Gastroesophageal sphincter (tissue), 4 donors: ENCODE measurements around the gene IL17RB. TPM values are rescaled to one million over a fixed set of nuclear protein-coding genes. Genes with fewer than 3 reads are reported as not detected.

Experiments
- ATAC-seq: fragments of 150-250 bp; one replicate; pipeline ENCODE4 v1.9.1; 2016; ENCODE audit warnings: mild to moderate bottlenecking, moderate library complexity
- H3K27ac ChIP-seq, 4 donors: fragments of 200-600 bp; sonication (generic) in 3 of 4; 1 replicate in 3 of 4; 2 replicates in 1 of 4; pipeline ENCODE4 v1.5.1; 2016 to 2019
- H3K27me3 ChIP-seq: fragments of 200-600 bp; sonication (generic); one replicate; pipeline ENCODE4 v1.5.1; 2019
- H3K36me3 ChIP-seq, 2 donors: fragments of 200-600 bp; sonication (generic); one replicate each; pipeline ENCODE4 v1.5.1; 2019; ENCODE audit warnings: control low read depth in 1 of 2
- H3K4me1 ChIP-seq, 3 donors: fragments of 200-600 bp; sonication (generic); 1 replicate in 2 of 3; 2 replicates in 1 of 3; pipeline ENCODE4 v1.5.1; 2016 to 2019; ENCODE audit warnings: control low read depth in 2 of 3
- H3K4me3 ChIP-seq, 2 donors: fragments of 200-600 bp; sonication (generic); one replicate each; pipeline ENCODE4 v1.5.1; 2019; ENCODE audit warnings: mild to moderate bottlenecking in 1 of 2, moderate library complexity in 1 of 2
- H3K9me3 ChIP-seq, 3 donors: fragments of 200-600 bp; sonication (generic); one replicate each; pipeline ENCODE4 v1.5.1; 2017 to 2019; ENCODE audit warnings: control low read depth in 2 of 3
- EP300 ChIP-seq: sonication (generic); formaldehyde crosslinking; IDR thresholded peaks from one replicate; pipeline ENCODE4 v1.6.1; 2017; ENCODE audit warnings: antibody characterized with exemption, mild to moderate bottlenecking
- POLR2A ChIP-seq, 2 donors: fragments of 450-650 bp; IDR thresholded peaks; one replicate each; pipeline ENCODE4 v1.6.1; 2017; ENCODE audit warnings: antibody characterized with exemption in 2 of 2, mild to moderate bottlenecking in 2 of 2, moderate library complexity in 1 of 2
- POLR2AphosphoS5 ChIP-seq: sonication (generic); formaldehyde crosslinking; IDR thresholded peaks from one replicate; pipeline ENCODE4 v1.6.1; 2017; ENCODE audit warnings: antibody characterized with exemption
- WGBS, 2 donors: methylation state at CpG; one replicate each; pipeline ENCODE4 v1.1.5; 2018; ENCODE audit warnings: low coverage in 1 of 2; 5-methylcytosine and 5-hydroxymethylcytosine counted together
- total RNA-seq, 4 donors: library from RNA; depleted of rRNA; stranded (reverse); fragments of >200 nt; gene quantifications; one replicate each; pipeline ENCODE4 v1.1.0, GENCODE V29; 2016
- TF ChIP-seq, protein P1 (sequence below), 4 experiments: fragments of 200-600 bp in 2 of 4; fragments of 450-650 bp in 2 of 4; sonication (generic) in 1 of 4; IDR thresholded peaks; one replicate each; pipeline ENCODE4 v1.5.1; 2017 to 2019; ENCODE audit warnings: antibody characterized with exemption in 4 of 4, mild to moderate bottlenecking in 2 of 4, moderate library complexity in 2 of 4

The IL17RB gene
- total RNA-seq, 4 donors from 2014 or later = 0.19 to 1.1 (median 0.45) TPM

DNA sequence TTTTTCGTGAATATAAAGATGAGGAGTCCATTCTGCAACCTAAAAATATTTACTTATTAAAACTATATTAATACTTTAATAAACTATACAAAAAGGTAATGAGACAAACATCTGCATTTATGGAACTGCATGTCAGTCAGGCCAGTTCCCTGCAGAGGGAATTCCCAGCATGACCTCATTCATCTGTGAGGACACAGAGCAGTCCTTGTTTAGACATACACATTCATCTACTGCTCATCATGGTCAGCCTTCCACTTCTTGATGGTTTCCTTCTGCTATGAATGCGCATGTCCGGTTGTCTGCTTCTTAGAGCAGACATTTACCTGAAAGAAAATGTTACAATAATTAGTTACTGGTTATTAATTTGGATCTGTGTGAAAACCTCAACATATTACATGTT, 38.9 kb downstream of the IL17RB start:
- Histone ChIP-seq H3K4me3 (no peak overlapping the region), H3K27me3 (no peaks in the 10 kb centered on the region), H3K9me3 (no peaks in the 10 kb centered on the region), H3K4me1 (peaks cover 11 to 37% (median 14%) of the 10 kb centered on the region in 3 donors), H3K36me3 (peaks cover 0 to 52% of the 10 kb centered on the region in 2 donors), H3K27ac (no peak overlapping the region)
- TF ChIP-seq POLR2A (IDR thresholded peaks at IDR 0.05) = no peak
- TF ChIP-seq POLR2AphosphoS5 = no peak
- TF ChIP-seq, protein P1, sequence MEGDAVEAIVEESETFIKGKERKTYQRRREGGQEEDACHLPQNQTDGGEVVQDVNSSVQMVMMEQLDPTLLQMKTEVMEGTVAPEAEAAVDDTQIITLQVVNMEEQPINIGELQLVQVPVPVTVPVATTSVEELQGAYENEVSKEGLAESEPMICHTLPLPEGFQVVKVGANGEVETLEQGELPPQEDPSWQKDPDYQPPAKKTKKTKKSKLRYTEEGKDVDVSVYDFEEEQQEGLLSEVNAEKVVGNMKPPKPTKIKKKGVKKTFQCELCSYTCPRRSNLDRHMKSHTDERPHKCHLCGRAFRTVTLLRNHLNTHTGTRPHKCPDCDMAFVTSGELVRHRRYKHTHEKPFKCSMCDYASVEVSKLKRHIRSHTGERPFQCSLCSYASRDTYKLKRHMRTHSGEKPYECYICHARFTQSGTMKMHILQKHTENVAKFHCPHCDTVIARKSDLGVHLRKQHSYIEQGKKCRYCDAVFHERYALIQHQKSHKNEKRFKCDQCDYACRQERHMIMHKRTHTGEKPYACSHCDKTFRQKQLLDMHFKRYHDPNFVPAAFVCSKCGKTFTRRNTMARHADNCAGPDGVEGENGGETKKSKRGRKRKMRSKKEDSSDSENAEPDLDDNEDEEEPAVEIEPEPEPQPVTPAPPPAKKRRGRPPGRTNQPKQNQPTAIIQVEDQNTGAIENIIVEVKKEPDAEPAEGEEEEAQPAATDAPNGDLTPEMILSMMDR (IDR thresholded peaks at IDR 0.05) = no peak
- no peak for TF ChIP-seq EP300
- 54 to 82% methylated on average over 2 to 3 of the region's 3 CpGs for WGBS, 2 donors
- ATAC-seq = no peak

DNA sequence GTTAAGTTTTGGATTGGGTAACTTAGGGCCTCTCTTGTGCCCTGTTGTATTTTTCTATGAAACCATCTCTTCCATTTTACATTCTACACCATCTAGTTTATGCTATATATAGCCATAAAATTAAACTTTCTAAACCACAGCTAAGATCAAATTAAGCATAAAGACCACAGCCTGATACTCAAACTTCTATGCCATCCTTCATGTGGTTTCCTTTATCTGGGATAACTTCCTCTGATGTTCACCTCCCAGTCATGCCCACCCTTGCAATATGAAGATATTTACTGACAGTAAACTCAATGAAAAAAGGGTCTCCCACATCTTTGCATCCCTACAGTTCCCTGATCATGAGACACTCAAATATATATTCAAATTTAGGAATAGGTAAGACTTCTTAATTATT, 41.1 kb downstream of the IL17RB start:
- Histone ChIP-seq H3K9me3 (no peaks in the 10 kb centered on the region), H3K27me3 (no peaks in the 10 kb centered on the region), H3K4me3 (no peak overlapping the region), H3K36me3 (peaks cover 0 to 52% of the 10 kb centered on the region in 2 donors), H3K4me1 (peaks cover 10 to 34% (median 12%) of the 10 kb centered on the region in 3 donors), H3K27ac (no peak overlapping the region)
- no peak for TF ChIP-seq POLR2A (IDR thresholded peaks at IDR 0.05)
- no peak for TF ChIP-seq EP300
- no peak for TF ChIP-seq POLR2AphosphoS5
- TF ChIP-seq, protein P1 (IDR thresholded peaks at IDR 0.05) = no peak
- ATAC-seq = no peak

DNA sequence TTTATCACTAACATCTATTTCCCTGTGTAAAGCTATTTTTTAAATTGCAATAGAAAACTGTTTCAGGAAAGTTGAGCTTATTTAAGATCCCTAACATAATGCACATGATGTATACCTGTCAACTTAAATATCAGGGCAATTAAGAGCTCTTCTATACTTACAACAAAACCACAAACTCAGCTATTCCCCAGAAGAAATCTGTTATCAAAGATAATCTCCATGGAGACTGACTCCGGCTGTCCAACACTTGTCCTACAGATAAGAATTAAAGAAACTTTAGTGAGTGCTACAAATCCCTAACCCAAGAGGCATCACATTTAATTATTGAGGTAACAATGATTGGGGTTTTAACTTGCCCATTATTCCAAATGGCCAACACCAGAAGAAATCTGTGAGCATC, 41.9 kb downstream of the IL17RB start:
- peaks cover 0 to 51% of the 10 kb centered on the region in 2 donors for H3K36me3 ChIP-seq
- no peaks in the 10 kb centered on the region for H3K27me3 ChIP-seq
- 67 to 76% methylated on average over 1 of the region's 1 CpG for WGBS, 2 donors
- H3K9me3 ChIP-seq = no peaks in the 10 kb centered on the region
- TF ChIP-seq, protein P1 (IDR thresholded peaks at IDR 0.05) = no peak
- TF ChIP-seq EP300 = no peak
- TF ChIP-seq POLR2AphosphoS5 = no peak
- TF ChIP-seq POLR2A (IDR thresholded peaks at IDR 0.05) = no peak
- peaks cover 10 to 33% (median 12%) of the 10 kb centered on the region in 3 donors for H3K4me1 ChIP-seq
- no peak for ATAC-seq
- H3K4me3 ChIP-seq = no peak overlapping the region
- no peak overlapping the region for H3K27ac ChIP-seq

DNA sequence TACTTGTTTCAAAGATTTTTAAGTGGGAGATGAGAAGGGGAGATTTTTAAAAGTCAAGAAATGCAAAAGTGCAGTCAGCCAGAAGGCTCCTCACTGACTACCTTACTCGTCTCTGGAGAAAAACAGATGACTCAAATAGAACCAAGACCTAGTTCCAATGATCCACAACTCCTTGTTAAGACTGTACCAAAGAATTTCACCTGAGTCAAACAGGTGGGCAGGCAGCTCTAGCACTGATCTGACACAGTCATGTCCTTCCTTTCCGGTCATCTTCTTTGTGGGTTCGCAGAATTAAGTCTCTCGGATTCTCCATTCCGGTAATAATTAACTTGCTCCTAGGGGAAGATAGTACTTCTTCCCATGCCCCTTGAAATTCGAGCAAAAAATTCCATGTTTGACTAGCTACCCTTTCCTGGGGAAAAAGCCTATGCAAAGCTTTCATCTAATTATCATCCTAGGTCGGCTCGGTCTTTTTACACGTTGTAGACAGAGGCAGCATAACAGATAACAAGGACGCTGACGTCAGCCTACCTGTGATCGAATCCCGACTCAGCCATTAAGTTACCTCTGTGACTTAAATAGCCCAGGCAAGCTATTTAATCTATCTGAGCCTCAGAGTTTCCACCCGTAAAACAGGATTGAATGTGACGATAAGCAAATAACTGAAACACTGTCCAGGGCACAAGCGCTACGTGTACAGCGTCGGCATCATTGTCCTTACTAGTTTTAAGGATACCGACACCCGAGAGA, 44.5 kb downstream of the IL17RB start:
- H3K27me3 ChIP-seq = no peaks in the 10 kb centered on the region
- no peak for ATAC-seq
- no peaks in the 10 kb centered on the region for H3K9me3 ChIP-seq
- H3K36me3 ChIP-seq = peaks cover 0 to 24% of the 10 kb centered on the region in 2 donors
- WGBS, 2 donors = 5 to 8% methylated on average over 13 to 15 of the region's 21 CpGs
- peak overlapping the region; percentile 87 to 98 (median 95) for H3K27ac ChIP-seq
- TF ChIP-seq POLR2AphosphoS5 (no peak), EP300 (no peak), POLR2A (IDR thresholded peaks at IDR 0.05) (no peak)
- TF ChIP-seq, protein P1 (IDR thresholded peaks at IDR 0.05) = no peak
- peaks cover 10 to 33% (median 12%) of the 10 kb centered on the region in 3 donors for H3K4me1 ChIP-seq
- peak overlapping the region; percentile 82 to 96 for H3K4me3 ChIP-seq
